GM21619 (cell line): ENCODE measurements around the gene USP36.

Experiments
- ATAC-seq: cut with Tn5 transposase; IDR thresholded peaks from one replicate; pipeline ENCODE4 v1.9.1; 2021; ENCODE audit not compliant: unreplicated experiment

USP36 gene

DNA sequence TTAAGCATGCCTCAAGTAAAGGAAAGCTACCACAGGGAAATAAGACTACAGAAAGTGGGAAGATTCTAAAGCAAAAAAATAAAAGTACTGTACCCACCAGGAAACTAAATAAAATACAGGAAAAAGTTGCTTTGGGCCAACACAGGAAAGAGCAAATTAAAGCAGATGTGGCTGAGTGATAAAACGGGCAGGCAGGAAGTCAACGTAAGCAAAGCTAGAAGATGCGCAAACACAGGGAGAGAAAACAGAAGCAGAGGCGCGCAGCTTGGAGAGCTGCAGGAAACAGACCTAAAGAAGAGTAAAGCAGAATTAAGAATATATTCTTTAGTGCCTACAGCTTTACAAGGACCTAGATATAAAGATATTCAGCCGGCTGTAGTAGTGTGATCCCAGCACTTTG, 21.7 kb downstream of the USP36 start:
- no peak for ATAC-seq

GRCh38 chr17:78818152-78818846, 22.3 kb downstream of the USP36 start:
- no peak for ATAC-seq

DNA sequence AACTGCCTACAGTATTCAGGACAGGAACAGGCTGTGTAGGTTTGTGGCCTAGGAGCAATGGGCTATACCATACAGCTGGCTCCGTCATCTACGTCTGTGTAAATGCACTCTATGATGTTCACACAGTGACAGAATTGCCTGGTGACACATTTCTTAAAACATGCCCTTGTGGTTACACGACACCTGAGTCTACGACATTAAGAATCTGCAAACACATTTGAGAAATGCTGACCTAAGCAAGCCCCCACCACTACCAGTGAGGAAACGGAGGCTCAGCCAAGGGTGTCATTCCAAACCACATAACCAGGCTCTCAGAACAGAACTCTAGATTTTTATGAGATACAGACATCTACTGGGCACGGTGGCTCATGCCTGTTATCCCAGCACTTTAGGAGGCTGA, 23.5 kb downstream of the USP36 start:
- no peak for ATAC-seq

GRCh38 chr17:78815696-78816095, 24.9 kb downstream of the USP36 start:
- no peak for ATAC-seq

DNA sequence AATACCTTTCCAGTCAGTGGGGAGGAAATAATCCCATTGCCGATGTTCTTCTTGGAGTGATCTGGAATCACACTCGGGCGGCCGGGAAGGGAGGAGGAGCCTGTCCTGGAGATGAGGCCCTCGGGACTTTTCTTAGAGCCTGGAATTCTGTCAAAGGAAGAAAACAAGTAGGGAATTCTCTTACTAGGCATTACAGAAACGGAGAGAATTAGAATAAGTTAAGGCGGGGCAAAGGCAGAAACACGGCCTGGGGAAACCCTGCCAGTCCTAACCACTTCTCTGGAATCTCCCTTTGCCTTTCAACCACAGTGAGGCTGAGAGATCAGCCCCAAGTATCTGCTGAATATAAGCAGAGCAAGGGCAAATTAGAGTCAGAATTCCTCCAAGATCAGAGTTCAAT, 27.8 kb downstream of the USP36 start:
- no peak for ATAC-seq

DNA sequence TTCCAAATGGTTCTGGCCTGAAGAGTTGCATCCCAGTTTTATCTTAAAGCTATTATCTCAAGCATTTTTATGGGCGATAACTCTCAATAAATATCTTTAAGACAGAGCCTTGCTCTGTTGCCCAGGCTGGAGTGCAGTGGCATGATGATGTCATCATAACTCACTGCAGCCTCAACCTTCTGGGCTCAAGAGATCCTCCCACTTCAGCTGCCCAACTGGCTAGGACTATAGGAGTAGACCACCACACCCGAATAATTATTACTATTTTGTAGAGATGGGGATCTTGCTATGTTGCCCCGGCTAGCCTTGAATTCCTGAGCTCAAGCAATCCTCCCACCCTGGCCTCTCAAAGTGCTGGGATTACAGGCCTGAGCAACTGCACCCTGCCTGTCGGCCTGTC, 32.5 kb downstream of the USP36 start:
- no peak for ATAC-seq

DNA sequence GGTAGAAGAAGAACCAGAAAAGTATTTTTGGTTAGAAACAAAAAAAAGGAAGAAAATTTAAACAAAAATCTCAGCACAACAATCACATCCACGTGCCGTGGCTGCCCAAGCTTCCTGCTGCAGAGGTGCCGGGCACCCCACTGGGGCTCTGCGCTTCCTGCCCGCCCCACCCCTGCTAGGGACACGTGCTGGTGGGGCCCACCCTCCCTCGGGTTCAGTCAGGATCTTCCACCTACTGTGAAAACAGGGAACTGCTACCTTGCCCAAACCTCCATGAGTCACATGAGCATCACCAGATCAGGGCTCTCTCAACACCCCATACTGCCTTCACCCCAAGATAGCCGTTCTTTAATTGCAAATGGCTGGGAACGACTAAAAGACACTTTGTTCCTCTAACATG, 34.2 kb downstream of the USP36 start:
- no peak for ATAC-seq

- no peak for ATAC-seq
Measured at GRCh38 chr17:78805301-78805700, 35.3 kb downstream of the USP36 start.

DNA sequence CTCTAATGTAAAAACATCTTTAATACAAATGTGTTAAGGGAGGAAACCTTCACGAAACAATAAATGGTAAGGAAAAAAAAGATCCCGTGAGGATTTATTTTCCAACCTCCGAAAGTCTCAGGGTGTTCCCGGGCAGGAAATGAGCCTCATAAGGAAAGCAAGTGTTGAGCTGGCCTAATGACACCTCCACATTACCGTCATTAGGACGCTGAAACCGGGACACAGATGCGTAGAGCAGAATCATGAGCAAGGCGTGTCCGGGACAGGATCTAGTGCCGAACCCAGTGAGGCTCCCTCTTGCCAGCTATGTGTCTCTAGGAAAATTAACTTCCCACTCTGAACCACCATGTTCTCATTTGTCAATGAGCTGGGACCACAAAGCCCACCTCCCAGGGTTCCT, 35.8 kb downstream of the USP36 start:
- ATAC-seq, result no peak

DNA sequence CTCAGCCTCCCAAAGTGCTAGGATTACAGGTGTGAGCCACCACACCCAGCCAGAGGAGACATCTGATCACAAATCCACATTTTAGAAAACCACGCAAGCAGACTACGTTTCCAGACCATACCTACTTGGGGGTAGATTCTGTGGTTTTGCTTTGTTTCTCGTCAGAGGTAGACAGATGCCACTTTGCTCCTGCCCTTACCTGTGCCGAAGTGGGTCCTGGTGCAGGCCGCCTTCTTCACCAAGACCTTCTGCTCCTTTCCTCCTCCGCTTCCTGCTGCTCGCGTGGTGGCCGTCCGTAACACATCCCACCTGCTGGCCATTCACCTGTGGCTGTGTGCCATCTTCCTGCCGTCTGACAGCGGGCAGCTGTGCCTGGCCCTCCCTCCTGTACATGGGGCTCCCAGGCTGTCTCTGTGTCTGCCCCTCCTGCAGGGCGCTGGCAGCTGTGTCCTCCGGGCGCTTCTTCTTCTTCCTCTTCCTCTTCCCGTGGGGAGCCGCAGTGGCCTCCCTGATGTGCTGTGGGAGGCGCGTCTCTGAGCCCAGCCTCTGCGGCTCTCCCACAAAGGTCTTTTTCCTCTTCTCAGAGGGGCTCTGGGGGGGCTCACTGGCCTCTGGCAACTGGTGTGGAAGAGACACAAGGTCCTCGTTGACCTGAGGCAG, 37.3 kb downstream of the USP36 start:
- no peak for ATAC-seq

DNA sequence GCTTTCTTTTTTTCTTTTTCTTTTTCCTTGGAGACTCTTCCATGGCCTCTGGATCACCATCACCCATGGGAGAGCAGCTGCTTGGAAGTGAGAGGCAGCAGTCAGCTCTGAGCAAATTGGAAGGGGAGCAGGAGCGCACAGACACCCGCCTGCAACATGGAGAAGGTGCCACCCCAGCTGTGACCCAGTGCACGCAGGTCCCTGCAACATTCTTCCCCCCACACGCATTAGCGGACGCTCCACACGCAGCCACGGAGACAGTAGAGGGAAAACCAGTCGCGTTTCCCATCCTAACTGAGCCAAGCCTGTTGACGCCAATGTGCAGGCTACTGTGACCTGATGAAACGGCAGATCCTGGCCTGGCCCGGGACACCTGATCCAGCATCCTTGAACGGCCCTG, 38.2 kb downstream of the USP36 start:
- no peak for ATAC-seq

- no peak for ATAC-seq
Measured at GRCh38 chr17:78802008-78802407, 38.6 kb downstream of the USP36 start.

DNA sequence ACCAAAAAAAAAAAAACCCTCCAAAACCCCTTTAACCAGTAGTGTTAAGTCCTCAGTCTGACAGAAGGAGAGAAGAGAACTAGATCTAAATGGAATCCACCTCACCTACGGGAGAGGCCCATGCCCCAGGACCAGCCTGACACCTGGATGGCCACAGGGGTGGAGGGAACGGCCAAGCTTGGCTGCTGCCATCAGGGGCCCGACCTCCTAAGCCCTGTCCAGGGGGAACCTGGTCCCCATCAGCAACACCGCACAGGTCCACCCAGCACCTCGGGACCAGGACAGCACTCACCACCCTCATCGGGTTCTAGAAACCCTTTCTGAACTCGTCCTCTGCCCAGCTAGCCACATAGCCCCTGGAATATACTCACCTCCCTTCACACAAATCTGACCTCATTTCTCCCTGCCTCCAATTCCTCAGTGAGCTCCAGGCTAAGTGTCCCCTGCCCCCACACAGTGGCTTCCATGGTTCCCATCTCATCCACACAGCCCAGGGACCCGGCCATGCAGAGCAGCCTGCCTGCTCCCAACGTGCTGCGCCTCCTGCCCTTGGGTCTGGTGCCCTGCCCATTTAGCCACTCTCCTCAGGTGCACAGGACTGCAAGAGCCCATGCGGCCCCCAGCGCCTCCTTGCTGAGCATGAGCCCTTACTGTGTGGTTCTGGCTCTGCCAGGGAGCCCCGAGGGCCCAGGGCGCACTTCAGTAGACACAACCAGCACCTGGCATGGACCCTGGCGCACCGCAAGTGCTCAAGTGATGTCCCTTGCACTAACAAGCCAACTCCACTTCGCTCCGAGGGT, 40.3 kb downstream of the USP36 start:
- no peak for ATAC-seq

GRCh38 chr17:78798695-78799559, 41.7 kb downstream of the USP36 start:
- ATAC-seq, result no peak

- no peak for ATAC-seq
Measured at GRCh38 chr17:78797691-78798585, 42.7 kb downstream of the USP36 start.

- no peak for ATAC-seq
Measured at GRCh38 chr17:78797213-78797612, 43.4 kb downstream of the USP36 start.

- ATAC-seq, result no peak
Measured at GRCh38 chr17:78796517-78796900, 44.1 kb downstream of the USP36 start.

- ATAC-seq, result no peak
Measured at GRCh38 chr17:78795861-78796516, 44.6 kb downstream of the USP36 start.

GRCh38 chr17:78794864-78795640, 45.6 kb downstream of the USP36 start:
- ATAC-seq, result no peak
